DMS 273 treated with DMSO at 0.1 percent for 48 hours (cell line): ENCODE measurements around the gene ARHGAP8.
"Not testable (repeated sequence)": the region's sequence is repeated elsewhere in the genome, so short reads cannot be mapped to it uniquely, and the experiment has no call there.

Experiments
- DNase-seq: peaks from one replicate; lab custom pipeline; 2025; lab: John Stamatoyannopoulos, UW

The ARHGAP8 gene

DNA sequence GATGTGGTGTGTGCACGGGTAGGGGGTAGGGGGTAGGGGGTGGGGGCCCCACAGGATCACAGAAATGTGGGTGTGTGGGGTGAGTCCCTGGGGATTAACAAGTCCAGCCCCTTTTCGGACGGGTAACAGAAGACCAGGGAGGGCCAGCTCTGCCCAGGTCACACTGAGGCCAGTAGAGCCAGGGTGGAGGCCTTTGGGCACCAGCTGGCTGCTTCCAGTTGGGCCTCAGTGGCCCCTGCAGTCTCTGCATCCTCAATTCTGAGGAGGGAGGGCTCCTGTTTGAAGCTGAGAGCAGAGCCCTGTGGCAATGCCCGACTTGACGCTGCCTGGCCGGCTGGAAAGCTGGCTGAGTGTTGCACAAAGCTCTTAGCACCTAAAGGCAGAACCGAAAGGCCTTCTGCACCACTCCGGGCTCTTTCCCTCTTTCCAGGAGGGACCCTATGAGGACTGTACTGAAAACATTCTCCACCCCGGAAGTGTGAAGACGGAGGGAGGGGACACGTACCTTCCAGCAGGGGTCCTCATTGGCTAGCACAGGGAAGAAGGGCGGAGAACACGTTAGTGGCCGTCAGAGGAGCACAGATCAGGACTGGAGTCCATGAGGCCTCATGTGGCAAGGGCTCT lies 137.0 kb downstream of the ARHGAP8 start:
- DNase-seq = no peak

DNA sequence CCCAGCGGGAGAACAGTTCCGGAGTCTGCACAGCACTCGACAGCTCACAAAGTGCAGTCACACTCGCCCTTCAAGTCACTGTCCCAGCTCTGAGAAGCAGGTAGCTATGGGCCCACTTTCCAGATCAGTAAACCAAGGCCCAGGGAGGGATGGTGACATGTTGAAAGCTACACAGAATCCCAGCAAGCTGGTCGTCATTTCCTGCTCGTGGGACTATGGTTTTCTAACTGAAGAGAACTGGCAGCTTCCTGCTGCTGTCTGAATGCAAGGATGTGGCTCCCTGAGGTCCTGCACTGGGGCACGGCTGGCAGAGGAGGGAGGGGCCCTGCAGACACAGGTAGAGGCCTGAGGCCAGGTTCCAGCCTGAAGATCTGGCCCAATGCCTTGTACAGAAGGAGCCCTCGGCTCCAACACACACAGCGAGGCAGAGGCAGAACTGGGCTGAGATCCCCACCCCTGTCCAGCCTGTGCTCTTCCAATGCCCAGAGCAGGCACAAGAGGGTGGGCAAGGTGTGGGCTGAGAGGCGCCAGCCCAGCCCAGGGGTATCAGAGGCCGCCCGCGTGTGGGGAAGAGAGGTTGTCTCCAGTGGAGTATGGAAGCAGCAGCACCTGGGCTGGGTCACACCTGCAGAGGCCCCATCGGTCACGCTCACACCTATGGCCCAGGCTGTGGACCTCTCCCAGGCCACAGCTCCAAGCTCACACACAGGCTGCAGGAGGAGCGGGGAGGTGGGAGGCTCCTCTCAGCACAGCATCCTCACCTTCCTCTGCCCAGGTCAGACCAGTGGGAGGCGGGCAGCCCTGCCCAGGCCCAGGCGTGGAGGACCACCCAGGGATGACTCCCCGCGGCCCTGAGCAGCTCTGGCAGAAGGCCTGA lies 138.3 kb downstream of the ARHGAP8 start:
- DNase-seq = no peak

DNA sequence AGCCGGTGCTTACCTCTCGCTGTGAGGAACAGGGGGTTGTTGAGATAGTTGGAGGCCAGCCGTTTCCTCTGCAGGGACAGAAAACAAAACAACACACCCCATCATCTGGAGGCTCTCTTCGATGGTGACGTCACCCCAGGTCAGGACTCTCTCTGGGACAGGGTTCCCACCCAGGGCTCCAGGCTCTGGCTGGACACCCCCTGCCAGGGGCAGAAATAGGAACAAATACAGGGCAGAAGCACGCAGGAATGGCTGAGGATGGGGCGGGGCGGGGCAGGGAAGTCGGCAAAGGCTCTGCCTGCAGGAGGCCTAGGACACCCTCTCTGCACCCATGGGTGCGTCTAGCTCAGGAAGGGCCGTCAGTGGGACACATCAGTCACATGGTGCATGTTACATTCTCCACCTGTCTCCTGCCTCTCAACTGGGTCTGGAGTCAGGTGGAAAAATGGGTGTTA lies 138.9 kb downstream of the ARHGAP8 start:
- no peak for DNase-seq

DNA sequence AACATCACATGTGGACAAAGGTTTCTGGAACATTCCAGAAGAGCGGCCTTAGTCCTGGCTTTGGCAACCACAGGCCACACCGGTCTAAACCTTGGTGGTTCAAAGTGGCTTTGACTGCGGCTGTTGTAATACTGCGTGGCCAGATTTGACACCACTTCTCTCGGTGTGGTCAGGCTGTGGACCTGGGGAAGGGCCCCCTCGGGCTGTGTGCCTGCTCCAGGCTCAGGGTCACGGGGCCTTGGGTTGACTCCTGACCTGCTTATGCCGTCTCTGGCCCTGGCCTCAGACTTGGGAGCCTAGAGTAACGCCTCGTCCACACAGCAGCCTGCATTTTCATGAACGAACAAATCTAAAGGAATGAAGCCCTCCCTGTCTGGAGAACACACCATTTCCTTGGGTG lies 139.4 kb downstream of the ARHGAP8 start:
- no peak for DNase-seq

DNA sequence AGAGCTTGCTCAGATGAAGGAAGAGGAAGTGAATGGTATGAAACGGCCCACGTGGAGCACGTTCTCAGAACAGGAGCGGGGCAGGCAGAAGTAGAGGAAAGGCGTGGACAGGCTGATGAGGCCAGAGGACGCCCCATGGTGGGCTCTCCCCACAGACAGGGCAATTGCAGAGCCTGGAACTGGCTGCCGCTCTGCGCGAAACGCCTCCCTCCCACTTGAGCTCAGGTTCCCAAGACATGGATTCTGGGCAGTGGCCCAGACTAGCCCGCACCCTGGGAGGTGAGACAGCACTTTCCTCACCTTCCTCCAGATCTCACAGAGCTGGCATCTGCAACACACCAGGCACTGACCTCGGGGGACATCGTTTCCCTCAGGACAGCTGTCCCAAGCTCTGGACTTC lies 139.9 kb downstream of the ARHGAP8 start:
- no peak for DNase-seq

DNA sequence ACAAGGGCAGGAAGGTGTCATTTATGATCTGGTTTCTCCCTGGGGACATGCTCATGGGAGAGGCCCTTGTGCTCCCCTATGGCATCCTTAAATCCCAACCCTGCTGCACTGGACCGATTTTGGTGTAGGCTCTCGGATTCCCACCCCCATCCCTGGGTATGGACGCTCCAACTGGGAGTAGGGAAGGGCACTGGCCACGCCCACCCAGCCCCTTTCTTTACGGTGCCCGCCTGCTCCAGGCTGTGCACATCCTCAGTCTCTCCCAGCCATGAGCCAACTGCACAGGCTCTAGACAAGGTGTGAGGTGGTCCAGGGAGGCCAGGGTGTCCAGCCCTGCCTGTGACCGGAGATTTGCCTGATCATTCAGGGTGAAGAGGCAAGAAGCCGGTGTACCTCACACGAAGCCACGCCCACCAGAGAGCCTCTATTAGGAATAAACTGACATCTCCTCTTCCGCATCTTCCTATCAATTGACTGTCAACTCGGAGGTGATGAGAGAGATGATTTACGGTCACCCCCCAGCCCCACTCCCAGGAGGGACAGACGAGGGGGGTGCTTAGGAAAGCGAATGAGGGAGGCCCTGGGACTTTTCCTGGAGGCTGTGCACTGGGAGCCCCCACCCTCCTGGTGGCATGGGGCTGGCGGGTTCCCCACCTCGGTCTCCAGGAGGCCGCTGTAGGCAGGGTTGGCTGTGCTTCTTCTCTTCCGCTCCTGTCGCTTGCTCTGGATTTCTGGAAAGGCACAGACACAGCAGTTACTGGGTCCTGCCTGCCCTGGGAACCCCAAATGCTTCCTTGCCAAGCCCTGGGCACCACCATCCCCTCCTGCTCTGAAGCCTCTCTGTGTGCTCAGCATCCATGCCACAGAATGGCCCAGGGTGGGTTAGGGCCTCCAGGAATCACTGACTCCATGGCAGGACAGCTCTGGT lies 140.7 kb downstream of the ARHGAP8 start:
- DNase-seq = no peak

DNA sequence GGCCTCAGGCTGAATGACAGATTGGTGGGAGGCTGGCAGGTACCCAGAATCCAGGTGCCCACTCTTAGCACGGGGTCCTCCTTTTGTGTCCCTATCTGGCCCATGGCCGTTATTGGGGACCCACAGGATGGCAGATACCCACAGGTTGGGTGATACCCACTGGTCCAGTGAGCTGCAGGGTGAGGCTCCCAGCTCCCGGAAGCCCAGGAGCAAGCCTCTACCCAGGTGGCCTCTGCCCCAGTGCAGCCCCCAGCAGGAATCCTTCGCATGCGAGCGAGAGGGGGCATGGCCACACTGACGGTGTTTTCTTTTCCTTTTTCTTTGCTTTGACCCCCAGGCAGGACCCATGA lies 141.3 kb downstream of the ARHGAP8 start:
- no peak for DNase-seq

DNA sequence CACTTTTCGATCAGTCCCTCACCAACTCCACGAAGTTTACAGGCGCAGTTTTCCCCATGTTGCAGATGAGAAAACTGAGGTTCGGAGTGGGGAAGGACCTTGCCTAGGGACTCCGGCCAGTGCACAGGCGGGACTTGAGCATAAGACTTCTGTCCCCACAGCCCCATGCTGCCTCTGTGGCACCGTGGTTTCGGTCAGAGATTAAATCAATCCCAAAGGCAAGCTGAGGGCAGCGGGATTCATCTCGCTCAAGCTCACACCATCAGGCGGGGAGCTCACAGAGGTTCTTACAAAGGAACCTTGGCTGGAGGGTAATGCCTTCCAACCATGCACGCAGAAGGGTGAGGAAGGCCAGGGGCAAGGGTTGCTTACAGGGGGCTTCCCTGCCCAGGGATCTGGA lies 141.9 kb downstream of the ARHGAP8 start:
- DNase-seq = no peak

DNA sequence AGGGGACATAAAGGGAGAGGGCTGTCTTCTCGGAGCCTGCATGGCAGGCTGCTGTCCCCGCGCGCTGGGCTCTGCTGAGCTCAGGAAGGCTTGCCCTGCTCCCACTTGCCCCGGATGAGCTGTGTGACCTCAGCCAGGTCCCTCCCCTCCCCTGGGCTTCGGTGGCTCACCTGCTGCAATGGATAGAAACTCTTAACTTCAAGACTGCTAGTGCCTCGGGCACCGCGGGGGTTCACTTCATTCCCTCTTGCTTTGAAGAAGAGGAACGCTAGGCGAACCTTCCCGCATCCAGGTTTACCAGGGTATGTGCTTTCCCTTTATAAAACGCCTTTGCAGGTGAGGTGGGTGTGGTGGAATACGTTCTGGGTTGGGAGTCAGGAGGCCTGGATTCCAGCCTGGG lies 142.4 kb downstream of the ARHGAP8 start:
- DNase-seq = no peak

DNA sequence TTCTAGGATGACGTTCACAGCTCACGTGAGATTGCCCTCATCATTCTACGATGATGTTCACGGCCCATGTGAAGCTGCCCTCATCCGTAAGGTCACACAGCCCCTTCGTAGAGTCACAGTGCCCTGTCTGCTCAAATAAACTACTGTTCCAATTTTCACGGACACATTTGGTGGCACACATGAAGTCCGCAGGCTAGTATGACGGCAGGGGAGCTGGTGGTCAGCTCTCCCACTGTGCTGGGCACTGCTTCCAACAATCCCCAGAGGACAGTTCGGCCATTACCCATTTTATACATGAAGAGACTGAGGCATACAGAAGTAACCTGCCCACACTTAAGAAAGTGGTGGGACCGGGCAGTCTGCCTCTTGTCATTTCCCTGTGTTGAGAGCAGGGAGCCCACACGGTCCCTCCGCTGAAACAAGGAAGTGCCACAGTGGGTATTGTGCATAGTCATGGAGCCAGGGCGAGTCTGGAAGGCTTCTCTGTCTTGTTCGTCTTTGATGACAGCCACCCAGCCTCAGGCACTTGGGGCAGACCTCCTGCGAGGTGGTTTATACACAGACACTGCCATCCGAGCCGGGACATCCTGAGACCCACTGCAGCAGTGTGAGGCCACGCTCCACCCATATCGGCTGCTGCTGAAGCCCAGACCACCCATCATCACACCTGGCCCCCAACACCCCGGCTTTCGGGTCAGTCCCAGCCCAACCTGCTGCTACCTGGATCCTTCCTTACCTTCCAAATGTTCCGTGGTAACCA lies 143.1 kb downstream of the ARHGAP8 start:
- DNase-seq = no peak

DNA sequence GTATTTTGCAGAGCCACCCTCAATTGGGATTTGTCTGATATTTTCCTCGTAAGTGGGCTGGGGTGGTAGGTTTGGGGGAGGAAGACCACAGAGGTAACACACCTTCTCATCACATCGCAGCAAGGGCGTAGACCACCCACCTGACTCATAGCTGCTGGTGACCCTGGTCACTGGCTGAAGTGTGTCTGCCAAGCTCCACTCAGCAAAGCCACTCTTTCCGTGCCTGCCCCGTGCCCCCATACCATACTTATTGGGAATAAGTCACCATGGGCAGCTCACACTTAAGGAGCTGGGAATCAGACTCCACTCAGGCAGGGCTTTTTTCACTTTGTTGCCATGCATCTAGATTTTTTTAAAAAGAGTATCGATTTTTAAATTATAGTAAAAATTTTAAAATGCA lies 145.9 kb downstream of the ARHGAP8 start:
- DNase-seq = no peak

DNA sequence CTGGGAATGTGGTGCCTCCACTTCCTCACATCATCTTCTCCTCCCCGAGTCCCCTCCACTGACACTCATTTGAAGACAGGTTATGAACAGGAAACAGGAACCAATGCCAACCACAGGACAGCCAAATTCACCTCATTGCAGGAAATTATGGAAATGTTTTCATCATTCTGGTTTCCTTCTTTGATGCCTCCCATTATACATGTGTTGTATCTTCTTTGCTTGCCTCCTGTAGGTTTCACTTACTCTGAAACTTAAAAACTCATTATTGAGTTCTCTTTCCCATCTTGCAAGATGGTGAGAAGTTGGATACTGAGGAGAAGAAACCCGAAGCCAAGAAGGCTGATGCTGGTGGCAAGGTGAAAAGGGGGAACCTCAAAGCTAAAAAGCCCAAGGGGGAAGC lies 148.9 kb downstream of the ARHGAP8 start:
- no peak for DNase-seq

DNA sequence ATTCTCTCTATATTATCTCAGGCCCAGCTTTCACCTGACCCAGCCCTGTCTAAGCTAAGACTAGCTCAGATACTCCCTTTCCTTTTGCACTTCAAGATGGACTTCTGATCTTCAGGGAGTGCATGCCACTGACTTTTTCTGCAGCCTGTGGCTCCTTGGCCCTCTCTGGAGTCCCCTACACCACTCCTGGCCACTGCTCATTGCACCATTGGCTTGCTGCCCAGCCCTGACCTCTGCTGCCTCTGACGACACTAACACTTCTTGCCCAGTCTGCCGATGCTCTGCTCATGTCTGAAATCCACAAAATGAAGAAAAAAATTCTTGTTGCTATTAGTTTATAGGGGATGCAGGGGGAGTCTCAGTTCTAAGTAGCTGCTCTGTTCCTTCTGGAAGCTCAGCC lies 150.8 kb downstream of the ARHGAP8 start:
- not testable (repeated sequence) for DNase-seq

DNA sequence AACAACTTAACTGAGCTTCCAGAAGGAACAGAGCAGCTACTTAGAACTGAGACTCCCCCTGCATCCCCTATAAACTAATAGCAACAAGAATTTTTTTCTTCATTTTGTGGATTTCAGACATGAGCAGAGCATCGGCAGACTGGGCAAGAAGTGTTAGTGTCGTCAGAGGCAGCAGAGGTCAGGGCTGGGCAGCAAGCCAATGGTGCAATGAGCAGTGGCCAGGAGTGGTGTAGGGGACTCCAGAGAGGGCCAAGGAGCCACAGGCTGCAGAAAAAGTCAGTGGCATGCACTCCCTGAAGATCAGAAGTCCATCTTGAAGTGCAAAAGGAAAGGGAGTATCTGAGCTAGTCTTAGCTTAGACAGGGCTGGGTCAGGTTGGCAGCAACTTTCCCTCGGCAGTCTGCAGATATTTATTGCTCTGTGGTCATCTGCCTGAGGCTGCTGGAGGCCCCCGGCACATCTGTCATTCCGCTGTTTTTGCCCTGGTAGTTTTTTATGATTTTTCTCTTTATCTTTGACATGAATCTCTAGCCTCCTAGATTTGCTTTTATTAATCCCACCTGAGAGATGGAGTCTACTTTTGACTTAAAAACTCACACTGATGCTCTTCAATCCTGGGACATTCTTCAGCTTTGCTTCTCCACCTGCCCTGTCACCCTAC lies 152.2 kb downstream of the ARHGAP8 start:
- DNase-seq = not testable (repeated sequence)

DNA sequence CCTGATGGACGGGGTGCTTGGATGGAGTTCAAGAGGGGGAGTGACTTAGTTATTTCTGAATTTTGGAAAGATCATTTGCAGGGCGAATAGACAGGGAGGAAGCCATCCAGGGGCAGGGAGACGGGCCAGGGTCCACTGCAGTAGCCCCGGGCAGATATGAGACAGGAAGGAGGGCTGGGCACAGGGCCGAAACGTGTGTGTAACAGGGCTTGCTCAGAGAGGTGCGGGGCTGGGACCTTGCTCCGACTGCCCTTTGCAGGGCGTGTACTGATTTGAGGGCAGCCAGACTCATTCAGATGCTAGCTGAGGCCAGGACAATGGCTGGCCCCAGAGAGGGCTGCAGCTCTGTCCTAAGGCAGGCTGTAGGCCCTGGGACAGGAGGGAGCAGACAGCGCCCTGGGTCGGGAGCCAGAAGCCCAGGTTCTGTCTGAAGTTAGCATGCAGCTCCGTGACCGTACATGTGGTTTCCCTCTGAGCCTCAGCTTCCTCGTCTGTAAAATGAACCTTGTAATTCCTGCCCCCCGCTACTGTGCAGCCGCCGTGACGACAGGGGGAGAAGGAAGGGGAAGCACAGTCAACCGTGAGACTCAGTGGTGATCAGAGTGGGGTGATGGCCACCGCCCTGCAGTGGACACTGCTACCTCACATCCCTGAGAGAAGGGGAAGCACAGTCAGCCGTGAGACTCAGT lies 154.0 kb downstream of the ARHGAP8 start:
- DNase-seq = no peak

DNA sequence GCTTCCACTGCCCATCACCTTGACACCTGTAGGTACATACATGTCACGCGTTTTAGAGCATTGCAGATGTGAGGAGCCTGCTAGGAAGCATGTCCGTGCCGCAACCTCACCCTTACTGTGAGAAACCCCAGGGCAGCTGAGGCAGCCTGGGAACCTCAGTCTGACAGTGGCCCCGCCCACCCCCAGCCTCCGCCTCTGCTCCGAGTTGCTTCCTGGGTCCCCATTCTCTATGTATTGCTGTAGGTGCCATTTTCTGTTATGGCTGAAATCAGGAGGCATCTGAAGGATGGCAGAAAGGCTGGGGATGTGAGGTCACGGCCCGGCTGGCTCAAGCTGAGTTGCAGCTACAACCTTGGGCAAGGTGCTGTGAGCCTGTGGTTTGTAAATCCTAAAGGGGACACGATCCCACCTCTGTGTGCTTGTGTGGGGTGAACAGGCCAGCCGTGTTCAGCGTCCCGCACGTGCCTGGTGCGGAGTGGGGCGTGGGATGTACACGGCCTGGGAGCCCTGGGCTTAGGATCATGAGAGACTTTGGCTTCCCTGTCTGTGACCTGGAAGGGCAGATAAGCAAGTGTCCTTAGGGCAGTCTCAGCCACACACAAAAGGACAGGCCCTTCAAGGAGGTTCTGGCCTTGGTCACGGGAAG lies 154.7 kb downstream of the ARHGAP8 start:
- no peak for DNase-seq

DNA sequence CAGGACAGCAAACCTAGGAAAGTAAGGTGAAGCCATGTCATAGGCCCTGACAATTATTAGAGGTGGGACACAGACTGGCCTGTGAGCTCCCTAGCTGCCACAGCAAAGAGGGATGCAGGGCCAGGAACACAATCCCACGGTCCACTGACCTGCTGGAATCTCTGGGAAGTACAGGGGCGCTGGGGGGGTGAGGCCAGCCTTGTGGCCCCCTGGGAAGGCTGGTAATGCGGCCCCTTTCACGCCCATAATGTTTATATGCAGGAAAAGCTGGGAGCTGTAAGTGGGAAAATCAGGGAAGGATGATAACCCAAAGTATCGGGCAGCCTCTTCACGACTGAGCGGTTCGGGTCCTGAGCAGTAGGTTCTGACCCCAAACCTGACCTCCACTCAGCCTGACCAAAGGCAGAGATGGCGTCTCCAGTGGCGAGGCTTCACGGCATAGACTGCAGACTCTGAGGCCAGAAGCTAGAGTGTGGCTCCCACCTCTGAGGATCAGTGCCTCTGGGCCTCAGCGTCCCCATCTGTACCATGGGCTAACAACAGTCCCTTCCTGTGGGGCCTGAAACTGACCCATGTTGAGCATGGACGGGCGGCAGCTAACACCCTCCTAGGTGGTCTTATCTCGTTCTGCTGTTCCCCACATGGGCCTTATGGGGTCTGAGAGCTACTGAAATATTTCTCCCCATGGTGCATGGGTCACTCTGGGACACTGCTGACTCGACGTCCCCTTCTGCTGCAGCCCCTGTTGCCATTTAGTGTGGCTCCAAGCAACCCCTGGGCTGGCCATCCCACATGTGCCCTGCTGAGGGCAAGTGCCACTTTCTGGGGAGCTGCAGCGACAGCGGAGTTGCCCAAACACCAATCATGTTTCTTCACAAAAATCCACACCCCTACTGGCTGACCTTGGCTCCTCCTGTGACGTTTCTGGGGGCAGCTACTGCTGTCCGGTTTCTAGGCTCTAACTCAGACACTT lies 155.7 kb downstream of the ARHGAP8 start:
- DNase-seq = no peak

DNA sequence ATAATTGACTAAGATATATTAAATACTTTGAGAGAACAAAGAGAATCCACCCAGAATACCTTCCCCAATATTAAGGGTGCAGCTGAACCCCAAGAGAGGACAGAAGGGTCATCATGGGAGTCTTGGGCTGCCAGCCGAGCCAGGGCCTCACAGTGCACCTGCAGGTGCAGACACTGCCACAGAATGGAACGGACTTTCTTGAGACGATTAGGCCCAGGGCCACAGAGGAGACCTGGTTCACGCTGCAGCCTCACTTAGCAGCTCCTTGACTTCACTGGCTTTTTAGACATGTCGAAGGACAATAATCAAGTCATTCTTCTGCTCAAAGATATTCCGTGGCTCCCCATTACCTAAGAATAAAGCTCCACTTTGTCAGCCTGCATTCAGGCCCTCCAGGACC lies 156.9 kb downstream of the ARHGAP8 start:
- no peak for DNase-seq
